ENCODE results near the gene CARD19. TPM values are rescaled to one million over a fixed set of nuclear protein-coding genes. Genes with fewer than 3 reads are reported as not detected.
A peak's percentile ranks its signal among the peaks of the same experiment; 100 is the strongest.

The CARD19 gene
- total and polyA plus RNA-seq, 2 donors (not counting 1 experiment from before 2014, with no cell fraction given): 31.9 to 63.4 TPM

DNA sequence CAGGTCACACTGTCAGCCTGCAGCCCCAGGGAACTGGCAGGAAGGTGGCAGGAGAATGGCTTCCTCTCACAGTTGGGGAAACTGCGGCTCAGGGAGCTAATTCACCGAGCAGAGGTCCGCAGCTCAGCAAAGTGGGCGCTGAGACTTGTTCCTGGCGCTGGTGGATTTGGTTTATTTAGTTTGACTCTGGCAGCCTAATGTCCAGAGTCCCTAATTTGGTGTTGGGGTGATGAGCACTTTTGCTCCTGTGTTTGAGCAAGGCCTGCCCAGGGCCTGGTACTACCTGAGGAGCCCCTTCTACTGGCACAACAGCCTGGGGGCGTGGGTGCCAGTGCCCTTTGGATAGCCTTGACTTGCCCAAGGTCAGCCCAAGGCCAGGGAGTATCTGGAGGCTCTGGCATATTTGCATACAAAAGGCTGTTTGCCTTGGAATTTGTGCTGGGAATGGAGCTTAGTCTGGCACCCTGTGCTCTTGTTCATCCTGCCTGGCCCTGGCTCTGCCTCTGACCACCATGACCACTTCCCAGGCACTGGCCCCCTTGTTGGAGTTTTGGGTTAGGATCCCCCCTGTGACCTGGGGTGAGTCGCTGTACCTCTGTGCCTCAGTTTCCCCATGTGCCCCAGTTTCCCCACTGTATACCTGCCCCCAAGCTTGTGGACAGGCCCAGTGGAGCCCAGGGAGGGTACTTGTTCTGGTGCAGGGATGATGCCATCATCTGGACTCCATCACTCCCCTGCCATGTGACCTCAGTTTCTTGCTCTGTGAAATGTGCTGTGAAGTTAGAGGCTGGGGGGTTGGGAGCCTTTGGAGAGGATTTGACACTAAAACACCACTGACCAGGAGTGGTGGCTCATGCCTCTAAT is 36.1 kb upstream of the CARD19 start:
- no peak for ATAC-seq (ENCODE audit: low read depth)
- Histone ChIP-seq H4K20me1 (ENCODE audit: control insufficient read depth, insufficient read depth, low read length, poor library complexity, severe bottlenecking) (no peaks in the 10 kb centered on the region), H3K36me3 (replicated peaks in 1 of 2; ENCODE audit: control extremely low read depth in 1 of 2, control insufficient read depth in 1 of 2, extremely low read depth in 1 of 2, insufficient read depth in 2 of 2, low read length in 1 of 2) (peaks cover 0 to 11% of the 10 kb centered on the region in 2 experiments), H3K4me3 (ENCODE audit: control extremely low read depth in 1 of 5, extremely low read depth in 1 of 5, insufficient read depth in 1 of 5, low read depth in 2 of 5, low read length in 4 of 5) (peak overlapping the region; percentile 56 to 69 (median 67)), H3K4me2 (replicated peaks; ENCODE audit: low read depth, low read length, poor library complexity, severe bottlenecking) (peak overlapping the region; percentile 94), H3K79me2 (ENCODE audit: control insufficient read depth, insufficient read depth, low read length) (peaks cover 33% of the 10 kb centered on the region), H3K27ac (ENCODE audit: low read length in 2 of 2) (peak overlapping the region; percentile 74 to 78), H3K27me3 (replicated peaks in 1 of 4; ENCODE audit: control extremely low read depth in 1 of 4, control insufficient read depth in 3 of 4, insufficient read depth in 4 of 4, low read length in 3 of 4) (no peaks in the 10 kb centered on the region), H2AFZ (ENCODE audit: insufficient read depth, low read depth, low read length, poor library complexity, severe bottlenecking) (peak overlapping the region; percentile 66), H3K9me3 (ENCODE audit: control extremely low read depth in 1 of 3, control insufficient read depth in 2 of 3, insufficient read depth in 1 of 3, low read length in 2 of 3) (no peaks in the 10 kb centered on the region), H3K4me1 (ENCODE audit: control insufficient read depth in 2 of 2, insufficient read depth in 2 of 2, low read length in 2 of 2) (peaks cover 64 to 71% of the 10 kb centered on the region in 2 donors), H3K9ac (ENCODE audit: low read length) (peak overlapping the region; percentile 59)
- 25% methylated on average over 7 of the region's 7 CpGs for WGBS (ENCODE audit: insufficient coverage)
- no peak for DNase-seq
- intact Hi-C loops (cut with micrococcal nuclease): loop anchor here (2.0 to 5.0 kb wide), 2 partner anchors 17 to 507 kb away; no protein-coding TSS in a partner anchor
- TF ChIP-seq EZH2 (IDR thresholded peaks at IDR 0.05; ENCODE audit: borderline replicate concordance, insufficient read depth, low read depth, low read length, poor library complexity, severe bottlenecking): no peak
- TF ChIP-seq, protein P1, sequence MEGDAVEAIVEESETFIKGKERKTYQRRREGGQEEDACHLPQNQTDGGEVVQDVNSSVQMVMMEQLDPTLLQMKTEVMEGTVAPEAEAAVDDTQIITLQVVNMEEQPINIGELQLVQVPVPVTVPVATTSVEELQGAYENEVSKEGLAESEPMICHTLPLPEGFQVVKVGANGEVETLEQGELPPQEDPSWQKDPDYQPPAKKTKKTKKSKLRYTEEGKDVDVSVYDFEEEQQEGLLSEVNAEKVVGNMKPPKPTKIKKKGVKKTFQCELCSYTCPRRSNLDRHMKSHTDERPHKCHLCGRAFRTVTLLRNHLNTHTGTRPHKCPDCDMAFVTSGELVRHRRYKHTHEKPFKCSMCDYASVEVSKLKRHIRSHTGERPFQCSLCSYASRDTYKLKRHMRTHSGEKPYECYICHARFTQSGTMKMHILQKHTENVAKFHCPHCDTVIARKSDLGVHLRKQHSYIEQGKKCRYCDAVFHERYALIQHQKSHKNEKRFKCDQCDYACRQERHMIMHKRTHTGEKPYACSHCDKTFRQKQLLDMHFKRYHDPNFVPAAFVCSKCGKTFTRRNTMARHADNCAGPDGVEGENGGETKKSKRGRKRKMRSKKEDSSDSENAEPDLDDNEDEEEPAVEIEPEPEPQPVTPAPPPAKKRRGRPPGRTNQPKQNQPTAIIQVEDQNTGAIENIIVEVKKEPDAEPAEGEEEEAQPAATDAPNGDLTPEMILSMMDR (IDR thresholded peaks at IDR 0.05): no peak
- Mint-ChIP-seq H3K4me3 (peak overlapping the region; percentile 90), H3K9me3 (ENCODE audit: insufficient read depth) (no peaks in the 10 kb centered on the region), H3K27me3 (no peaks in the 10 kb centered on the region), H3K27ac (peak overlapping the region; percentile 99), H3K4me1 (peaks cover 79% of the 10 kb centered on the region)
- CTCF ChIA-PET: interaction anchor here (0.8 to 1.6 kb wide), 7 partner anchors 32 to 57 kb away, joined by 3 to 7 read pairs (median 4); no protein-coding TSS in a partner anchor
- POLR2A ChIA-PET: interaction anchor here (0.7 to 4.3 kb wide), 5 partner anchors 8 to 96 kb away, joined by 3 to 31 read pairs (median 4); partner anchors contain the start of gene CARD19
